K562 (cell line): Measurements from ENCODE around the gene TEX261. TPM values are rescaled to one million over a fixed set of nuclear protein-coding genes. Genes with fewer than 3 reads are reported as not detected.

Experiments used
- ATAC-seq: fragments of 200-7000 bp; cut with Tn5 transposase; 3 replicates; pipeline ENCODE4 v1.9.1; 2020; ENCODE audit warnings: moderate library complexity
- BruUV-seq: library from RNA; stranded (reverse); fragments of 400-500 nt; replicated peaks from 2 replicates; lab custom pipeline; 2021; lab: Mats Ljungman, UMichigan
- CTCF ChIA-PET: fragments of 300-600 bp; formaldehyde crosslinking; extraction: SDS; loops from one replicate; lab custom pipeline; 2021; ENCODE audit warnings: low intra/inter-chr PET ratio; lab: Yijun Ruan, JAX
- POLR2A ChIA-PET: fragments of 300-600, 350-650 bp; sonication (Branson Sonifier 250); formaldehyde crosslinking; extraction: SDS; loops from one replicate; lab custom pipeline; 2021; ENCODE audit warnings: antibody characterized with exemption, inconsistent platforms; lab: Yijun Ruan, JAX
- DNase-seq, 4 experiments: peaks; one replicate each; pipeline versions ENCODE4 v3.0.0 to v3.0.0-alpha.2; 2011 to 2018; ENCODE audit warnings: low spot score in 3 of 4, mixed read lengths in 3 of 4; ENCODE audit errors: extremely low read depth in 1 of 4
- FAIRE-seq: peaks from 2 replicates; lab custom pipeline; 2011; peaks lifted over from hg19 to GRCh38; lab: Jason Lieb, UNC
- H2AFZ ChIP-seq: 2 replicates; pipeline ENCODE4 v1.6.0; 2011; ENCODE audit warnings: low read depth, low read length, control low read depth, inconsistent platforms
- H3K27ac ChIP-seq: fragments of 200-600 bp; 3 replicates; pipeline ENCODE4 v1.8.0; 2011; ENCODE audit warnings: low read depth, mild to moderate bottlenecking, control low read depth, inconsistent platforms, low read length, moderate library complexity, mixed read lengths; ENCODE audit errors: extremely low read depth
- H3K27me3 ChIP-seq, 2 experiments: fragments of 300-600 bp in 1 of 2; 2 replicates in 1 of 2; 3 replicates in 1 of 2; pipeline versions ENCODE4 v1.6.0 to v1.8.0; 2011; ENCODE audit warnings: inconsistent platforms in 2 of 2, low read length in 2 of 2, mild to moderate bottlenecking in 1 of 2, mixed read lengths in 1 of 2, moderate library complexity in 1 of 2; ENCODE audit not compliant: control insufficient read depth in 2 of 2, insufficient read depth in 2 of 2
- H3K36me3 ChIP-seq: fragments of 300-600 bp; 3 replicates; pipeline ENCODE4 v1.8.0; 2011; ENCODE audit warnings: mild to moderate bottlenecking, low read length, inconsistent platforms; ENCODE audit not compliant: control insufficient read depth, insufficient read depth
- H3K4me1 ChIP-seq, 2 experiments: fragments of 200-600 bp in 1 of 2; replicated peaks in 1 of 2; 2 replicates in 1 of 2; 3 replicates in 1 of 2; pipeline versions ENCODE4 v1.5.1 to v1.8.0; 2011; ENCODE audit warnings: inconsistent platforms in 2 of 2, low read length in 2 of 2, mild to moderate bottlenecking in 1 of 2, mixed read lengths in 1 of 2, moderate library complexity in 1 of 2; ENCODE audit not compliant: control insufficient read depth in 2 of 2, insufficient read depth in 2 of 2
- H3K4me2 ChIP-seq: 2 replicates; pipeline ENCODE4 v1.6.1; 2011; ENCODE audit warnings: low read length, control low read depth, inconsistent platforms, mixed read lengths; ENCODE audit not compliant: insufficient read depth
- H3K4me3 ChIP-seq: fragments of 200-600 bp; sonication (generic), shearing (Covaris generic); 2 replicates; pipeline ENCODE4 v1.5.1; 2016; ENCODE audit warnings: control low read depth, inconsistent platforms
- H3K79me2 ChIP-seq: fragments of 200-600 bp; 3 replicates; pipeline ENCODE4 v1.8.0; 2011; ENCODE audit warnings: low read length, inconsistent platforms; ENCODE audit not compliant: control insufficient read depth, insufficient read depth
- H3K9ac ChIP-seq, 2 experiments: 2 replicates each; pipeline versions ENCODE4 v1.6.0 to v1.6.1; 2011; ENCODE audit warnings: low read depth in 2 of 2, low read length in 2 of 2, control low read depth in 1 of 2, inconsistent platforms in 1 of 2, mild to moderate bottlenecking in 1 of 2, mixed read lengths in 1 of 2; ENCODE audit not compliant: insufficient read depth in 1 of 2
- H3K9me1 ChIP-seq: one replicate; pipeline ENCODE4 v1.6.0; 2011; ENCODE audit warnings: inconsistent platforms, mild to moderate bottlenecking, low read length, moderate library complexity; ENCODE audit not compliant: control insufficient read depth, insufficient read depth
- H3K9me3 ChIP-seq: replicated peaks from 2 replicates; pipeline ENCODE4 v1.5.1; 2011; ENCODE audit warnings: low read depth, low read length, inconsistent platforms; ENCODE audit not compliant: control insufficient read depth, insufficient read depth
- H4K20me1 ChIP-seq: replicated peaks from 2 replicates; pipeline ENCODE4 v1.6.1; 2011; ENCODE audit warnings: low read length, inconsistent platforms, mixed read lengths; ENCODE audit not compliant: control insufficient read depth, insufficient read depth
- FOXJ3 ChIP-seq: sonication (generic); formaldehyde crosslinking; IDR thresholded peaks from 2 replicates; pipeline ENCODE4 v1.4.0; 2020; ENCODE audit warnings: mild to moderate bottlenecking, missing genetic modification reagents
- TCFL5 ChIP-seq: fragments of 250-450 bp; sonication (Bioruptor Pico); conservative IDR thresholded peaks from 2 replicates; pipeline ENCODE4 v1.6.1; 2021; ENCODE audit warnings: mild to moderate bottlenecking, moderate library complexity, matching md5 sums
- ZNF143 ChIP-seq: sonication (generic); formaldehyde crosslinking; IDR thresholded peaks from 2 replicates; pipeline ENCODE4 v1.9.0; 2022; ENCODE audit warnings: mild to moderate bottlenecking, missing genetic modification reagents
- WGBS: fragments of 100-300 bp; shearing (Covaris generic); methylation state at CpG from one replicate; pipeline ENCODE4 v1.1.6; 2016; ENCODE audit warnings: low coverage, mixed read lengths; ENCODE audit not compliant: insufficient coverage; ENCODE audit errors: missing lambda C conversion rate; 5-methylcytosine and 5-hydroxymethylcytosine counted together
- in situ Hi-C: fragments of 300-500 bp; cut with MboI; formaldehyde crosslinking; loops from 4 replicates; pipeline ENCODE4 v1.15.0; 2018; ENCODE audit warnings: inconsistent platforms, mixed read lengths
- intact Hi-C: fragments of 100-400 bp; cut with micrococcal nuclease; formaldehyde crosslinking; loops from 2 replicates; pipeline ENCODE4 v1.14.2; 2022
- polyA plus RNA-seq, 8 experiments: library from polyadenylated mRNA; depleted of rRNA in 4 of 8; stranded (reverse) in 5 of 8; unstranded in 3 of 8; fragments of >200 nt; fragmentation: Nextera tagmentation in 2 of 8; fragmentation: Illumina TruSeq in 1 of 8; extraction: Ambion mirVana in 2 of 8; extraction: Trizol in 1 of 8; gene quantifications; 2 replicates each; pipeline versions ENCODE4 v1.2.1 to v1.2.3, GENCODE V29; 2011 to 2014; ENCODE audit warnings: inconsistent platforms in 1 of 8, missing spikeins in 1 of 8
- total RNA-seq, 7 experiments: library from RNA; depleted of rRNA in 6 of 7; stranded (reverse); fragments of >200 nt in 6 of 7; fragmentation: Illumina TruSeq in 2 of 7; extraction: Trizol in 2 of 7; gene quantifications; 2 replicates each; pipeline versions ENCODE4 v1.2.1 to v1.2.3, GENCODE V29; 2011 to 2021; ENCODE audit warnings: low replicate concordance in 1 of 7
- TF ChIP-seq, protein P1 (sequence below): fragments of 200-800 bp; sonication (Bioruptor generic); IDR thresholded peaks from 2 replicates; pipeline ENCODE4 v1.6.1; 2016; ENCODE audit warnings: missing genetic modification characterization, missing compliant biosample characterization
- TF ChIP-seq, protein P2 (sequence below): fragments of 450-650 bp; IDR thresholded peaks from 2 replicates; pipeline ENCODE4 v1.6.1; 2017; ENCODE audit warnings: antibody characterized with exemption
- TF ChIP-seq, protein P3 (sequence below): fragments of 150-350 bp; IDR thresholded peaks from 2 replicates; pipeline ENCODE4 v1.6.1; 2014; ENCODE audit warnings: low read depth, mild to moderate bottlenecking, low read length, borderline replicate concordance
- TF ChIP-seq, protein P4 (sequence below): fragments of 450-650 bp; formaldehyde crosslinking; IDR thresholded peaks from 2 replicates; pipeline ENCODE4 v1.4.0; 2020; ENCODE audit warnings: mild to moderate bottlenecking, moderate library complexity

Gene TEX261
- total and polyA plus RNA-seq, 9 of the 15 experiments (the other 6 are each of a cell fraction or from before 2014, with no cell fraction given), result 11.9 to 110 (median 51.9) TPM

DNA sequence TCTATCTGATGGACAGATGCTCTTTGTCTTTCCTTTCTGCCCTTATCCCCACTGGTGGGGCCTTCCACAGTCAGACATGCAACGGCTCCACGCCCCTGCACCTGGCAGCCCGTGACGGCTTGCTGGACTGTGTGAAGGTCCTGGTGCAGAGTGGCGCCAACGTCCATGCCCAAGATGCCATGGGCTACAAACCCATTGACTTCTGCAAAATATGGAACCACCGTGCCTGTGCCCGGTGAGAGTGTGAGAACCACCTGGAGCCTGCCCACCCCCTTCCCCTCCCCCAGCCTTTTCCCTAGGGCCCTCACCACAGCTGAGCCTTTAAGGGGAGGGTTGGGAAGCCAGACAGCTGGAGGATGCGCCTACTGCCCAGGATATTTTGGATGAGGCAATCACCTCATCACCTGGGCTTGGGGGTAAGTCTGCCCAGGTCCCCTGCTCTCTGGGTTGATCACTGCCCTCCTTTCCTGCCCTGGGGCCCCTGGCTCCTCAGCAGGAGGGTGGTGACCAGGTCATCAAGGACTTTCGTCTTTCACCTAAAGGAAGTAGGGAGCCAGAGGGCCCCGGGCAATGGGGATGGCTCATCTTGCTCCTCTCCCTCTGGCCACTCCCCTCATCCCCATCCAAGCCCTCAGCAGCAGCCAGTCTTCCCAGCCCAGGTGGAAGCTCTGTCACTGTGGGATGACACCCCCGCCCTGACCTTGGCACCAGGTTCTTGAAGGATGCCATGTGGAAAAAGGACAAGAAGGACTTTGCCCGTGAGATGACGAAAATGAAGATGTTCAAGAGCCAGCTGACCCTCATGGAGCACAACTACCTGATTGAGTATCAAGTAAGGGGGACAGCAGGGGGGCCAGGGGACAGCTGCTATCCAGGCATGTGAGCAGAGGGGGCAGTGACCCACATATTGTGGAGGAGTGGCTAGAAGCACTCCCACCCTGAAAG is 12.5 kb downstream of the TEX261 start:
- no peak for FAIRE-seq
- no peak for DNase-seq
- Histone ChIP-seq H3K4me3 (no peak overlapping the region), H3K27ac (no peak overlapping the region), H3K9ac (no peak overlapping the region), H3K4me2 (no peak overlapping the region), H3K79me2 (no peaks in the 10 kb centered on the region), H3K9me1 (no peaks in the 10 kb centered on the region), H2AFZ (no peak overlapping the region), H3K4me1 (peaks cover 0 to 12% of the 10 kb centered on the region in 2 experiments; a peak in 2 of 5 replicates), H3K27me3 (no peaks in the 10 kb centered on the region), H3K9me3 (no peaks in the 10 kb centered on the region; the same call in 1 of the 2 replicates), H3K36me3 (peaks cover 18% of the 10 kb centered on the region), H4K20me1 (0 out of 2 replicates have a peak, but pooled peaks cover 3% of the 10 kb centered on the region)
- WGBS, result 62% methylated on average over 14 of the region's 14 CpGs
- CTCF ChIA-PET, result no interaction called here
- POLR2A ChIA-PET, result no interaction called here
- ATAC-seq, result no peak
- in situ Hi-C loops, result no loop called here
- no TSS peak for BruUV-seq
- intact Hi-C loops, result no loop called here
- TF ChIP-seq, protein P1, sequence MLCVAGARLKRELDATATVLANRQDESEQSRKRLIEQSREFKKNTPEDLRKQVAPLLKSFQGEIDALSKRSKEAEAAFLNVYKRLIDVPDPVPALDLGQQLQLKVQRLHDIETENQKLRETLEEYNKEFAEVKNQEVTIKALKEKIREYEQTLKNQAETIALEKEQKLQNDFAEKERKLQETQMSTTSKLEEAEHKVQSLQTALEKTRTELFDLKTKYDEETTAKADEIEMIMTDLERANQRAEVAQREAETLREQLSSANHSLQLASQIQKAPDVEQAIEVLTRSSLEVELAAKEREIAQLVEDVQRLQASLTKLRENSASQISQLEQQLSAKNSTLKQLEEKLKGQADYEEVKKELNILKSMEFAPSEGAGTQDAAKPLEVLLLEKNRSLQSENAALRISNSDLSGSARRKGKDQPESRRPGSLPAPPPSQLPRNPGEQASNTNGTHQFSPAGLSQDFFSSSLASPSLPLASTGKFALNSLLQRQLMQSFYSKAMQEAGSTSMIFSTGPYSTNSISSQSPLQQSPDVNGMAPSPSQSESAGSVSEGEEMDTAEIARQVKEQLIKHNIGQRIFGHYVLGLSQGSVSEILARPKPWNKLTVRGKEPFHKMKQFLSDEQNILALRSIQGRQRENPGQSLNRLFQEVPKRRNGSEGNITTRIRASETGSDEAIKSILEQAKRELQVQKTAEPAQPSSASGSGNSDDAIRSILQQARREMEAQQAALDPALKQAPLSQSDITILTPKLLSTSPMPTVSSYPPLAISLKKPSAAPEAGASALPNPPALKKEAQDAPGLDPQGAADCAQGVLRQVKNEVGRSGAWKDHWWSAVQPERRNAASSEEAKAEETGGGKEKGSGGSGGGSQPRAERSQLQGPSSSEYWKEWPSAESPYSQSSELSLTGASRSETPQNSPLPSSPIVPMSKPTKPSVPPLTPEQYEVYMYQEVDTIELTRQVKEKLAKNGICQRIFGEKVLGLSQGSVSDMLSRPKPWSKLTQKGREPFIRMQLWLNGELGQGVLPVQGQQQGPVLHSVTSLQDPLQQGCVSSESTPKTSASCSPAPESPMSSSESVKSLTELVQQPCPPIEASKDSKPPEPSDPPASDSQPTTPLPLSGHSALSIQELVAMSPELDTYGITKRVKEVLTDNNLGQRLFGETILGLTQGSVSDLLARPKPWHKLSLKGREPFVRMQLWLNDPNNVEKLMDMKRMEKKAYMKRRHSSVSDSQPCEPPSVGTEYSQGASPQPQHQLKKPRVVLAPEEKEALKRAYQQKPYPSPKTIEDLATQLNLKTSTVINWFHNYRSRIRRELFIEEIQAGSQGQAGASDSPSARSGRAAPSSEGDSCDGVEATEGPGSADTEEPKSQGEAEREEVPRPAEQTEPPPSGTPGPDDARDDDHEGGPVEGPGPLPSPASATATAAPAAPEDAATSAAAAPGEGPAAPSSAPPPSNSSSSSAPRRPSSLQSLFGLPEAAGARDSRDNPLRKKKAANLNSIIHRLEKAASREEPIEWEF (CRISPR knock-in tag), result no peak
- TF ChIP-seq, protein P2, sequence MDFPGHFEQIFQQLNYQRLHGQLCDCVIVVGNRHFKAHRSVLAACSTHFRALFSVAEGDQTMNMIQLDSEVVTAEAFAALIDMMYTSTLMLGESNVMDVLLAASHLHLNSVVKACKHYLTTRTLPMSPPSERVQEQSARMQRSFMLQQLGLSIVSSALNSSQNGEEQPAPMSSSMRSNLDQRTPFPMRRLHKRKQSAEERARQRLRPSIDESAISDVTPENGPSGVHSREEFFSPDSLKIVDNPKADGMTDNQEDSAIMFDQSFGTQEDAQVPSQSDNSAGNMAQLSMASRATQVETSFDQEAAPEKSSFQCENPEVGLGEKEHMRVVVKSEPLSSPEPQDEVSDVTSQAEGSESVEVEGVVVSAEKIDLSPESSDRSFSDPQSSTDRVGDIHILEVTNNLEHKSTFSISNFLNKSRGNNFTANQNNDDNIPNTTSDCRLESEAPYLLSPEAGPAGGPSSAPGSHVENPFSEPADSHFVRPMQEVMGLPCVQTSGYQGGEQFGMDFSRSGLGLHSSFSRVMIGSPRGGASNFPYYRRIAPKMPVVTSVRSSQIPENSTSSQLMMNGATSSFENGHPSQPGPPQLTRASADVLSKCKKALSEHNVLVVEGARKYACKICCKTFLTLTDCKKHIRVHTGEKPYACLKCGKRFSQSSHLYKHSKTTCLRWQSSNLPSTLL, result no peak
- TF ChIP-seq, protein P3, sequence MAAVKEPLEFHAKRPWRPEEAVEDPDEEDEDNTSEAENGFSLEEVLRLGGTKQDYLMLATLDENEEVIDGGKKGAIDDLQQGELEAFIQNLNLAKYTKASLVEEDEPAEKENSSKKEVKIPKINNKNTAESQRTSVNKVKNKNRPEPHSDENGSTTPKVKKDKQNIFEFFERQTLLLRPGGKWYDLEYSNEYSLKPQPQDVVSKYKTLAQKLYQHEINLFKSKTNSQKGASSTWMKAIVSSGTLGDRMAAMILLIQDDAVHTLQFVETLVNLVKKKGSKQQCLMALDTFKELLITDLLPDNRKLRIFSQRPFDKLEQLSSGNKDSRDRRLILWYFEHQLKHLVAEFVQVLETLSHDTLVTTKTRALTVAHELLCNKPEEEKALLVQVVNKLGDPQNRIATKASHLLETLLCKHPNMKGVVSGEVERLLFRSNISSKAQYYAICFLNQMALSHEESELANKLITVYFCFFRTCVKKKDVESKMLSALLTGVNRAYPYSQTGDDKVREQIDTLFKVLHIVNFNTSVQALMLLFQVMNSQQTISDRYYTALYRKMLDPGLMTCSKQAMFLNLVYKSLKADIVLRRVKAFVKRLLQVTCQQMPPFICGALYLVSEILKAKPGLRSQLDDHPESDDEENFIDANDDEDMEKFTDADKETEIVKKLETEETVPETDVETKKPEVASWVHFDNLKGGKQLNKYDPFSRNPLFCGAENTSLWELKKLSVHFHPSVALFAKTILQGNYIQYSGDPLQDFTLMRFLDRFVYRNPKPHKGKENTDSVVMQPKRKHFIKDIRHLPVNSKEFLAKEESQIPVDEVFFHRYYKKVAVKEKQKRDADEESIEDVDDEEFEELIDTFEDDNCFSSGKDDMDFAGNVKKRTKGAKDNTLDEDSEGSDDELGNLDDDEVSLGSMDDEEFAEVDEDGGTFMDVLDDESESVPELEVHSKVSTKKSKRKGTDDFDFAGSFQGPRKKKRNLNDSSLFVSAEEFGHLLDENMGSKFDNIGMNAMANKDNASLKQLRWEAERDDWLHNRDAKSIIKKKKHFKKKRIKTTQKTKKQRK, result no peak
- no peak for TF ChIP-seq TCFL5 (CRISPR knock-in tag)
- TF ChIP-seq FOXJ3 (CRISPR knock-in tag), result no peak
- TF ChIP-seq, protein P4, sequence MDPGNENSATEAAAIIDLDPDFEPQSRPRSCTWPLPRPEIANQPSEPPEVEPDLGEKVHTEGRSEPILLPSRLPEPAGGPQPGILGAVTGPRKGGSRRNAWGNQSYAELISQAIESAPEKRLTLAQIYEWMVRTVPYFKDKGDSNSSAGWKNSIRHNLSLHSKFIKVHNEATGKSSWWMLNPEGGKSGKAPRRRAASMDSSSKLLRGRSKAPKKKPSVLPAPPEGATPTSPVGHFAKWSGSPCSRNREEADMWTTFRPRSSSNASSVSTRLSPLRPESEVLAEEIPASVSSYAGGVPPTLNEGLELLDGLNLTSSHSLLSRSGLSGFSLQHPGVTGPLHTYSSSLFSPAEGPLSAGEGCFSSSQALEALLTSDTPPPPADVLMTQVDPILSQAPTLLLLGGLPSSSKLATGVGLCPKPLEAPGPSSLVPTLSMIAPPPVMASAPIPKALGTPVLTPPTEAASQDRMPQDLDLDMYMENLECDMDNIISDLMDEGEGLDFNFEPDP, result no peak
- no peak for TF ChIP-seq ZNF143 (CRISPR knock-in tag)
